Parathyroid adenoma (tissue), 2 donors: ENCODE data around the gene TMEM184B.

Experiments used
- H2AFZ ChIP-seq: fragments of 300-600 bp; sonication (generic); one replicate; pipeline ENCODE4 v1.7.0; 2017; ENCODE audit warnings: antibody characterized with exemption, mild to moderate bottlenecking
- H3K27ac ChIP-seq: fragments of 300-600 bp; sonication (generic); one replicate; pipeline ENCODE4 v1.7.0; 2017
- H3K27me3 ChIP-seq: fragments of 300-600 bp; sonication (generic); one replicate; pipeline ENCODE4 v1.7.0; 2017; ENCODE audit warnings: low read length; ENCODE audit not compliant: control insufficient read depth, insufficient read depth
- H3K36me3 ChIP-seq: fragments of 300-600 bp; sonication (generic); one replicate; pipeline ENCODE4 v1.7.0; 2017; ENCODE audit warnings: low read length; ENCODE audit not compliant: control insufficient read depth, insufficient read depth
- H3K4me1 ChIP-seq: fragments of 300-600 bp; sonication (generic); one replicate; pipeline ENCODE4 v1.7.0; 2017; ENCODE audit warnings: control low read depth
- H3K4me2 ChIP-seq: fragments of 300-600 bp; sonication (generic); one replicate; pipeline ENCODE4 v1.7.0; 2017; ENCODE audit warnings: low read length
- H3K4me3 ChIP-seq: fragments of 300-600 bp; sonication (generic); one replicate; pipeline ENCODE4 v1.7.0; 2017; ENCODE audit warnings: low read depth, low read length
- H3K79me2 ChIP-seq: fragments of 300-600 bp; sonication (generic); one replicate; pipeline ENCODE4 v1.7.0; 2017; ENCODE audit warnings: control low read depth
- H3K9ac ChIP-seq: fragments of 300-600 bp; sonication (generic); one replicate; pipeline ENCODE4 v1.7.0; 2017; ENCODE audit warnings: mild to moderate bottlenecking
- H3K9me3 ChIP-seq: fragments of 300-600 bp; sonication (generic); one replicate; pipeline ENCODE4 v1.7.0; 2017; ENCODE audit warnings: low read length; ENCODE audit not compliant: control insufficient read depth
- CTCF ChIP-seq: fragments of 300-600 bp; sonication (generic); IDR thresholded peaks from one replicate; pipeline ENCODE4 v1.7.0; 2017; ENCODE audit warnings: antibody characterized with exemption, mild to moderate bottlenecking
- donor health status: primary hyperparathyroidism.

Gene TMEM184B

DNA sequence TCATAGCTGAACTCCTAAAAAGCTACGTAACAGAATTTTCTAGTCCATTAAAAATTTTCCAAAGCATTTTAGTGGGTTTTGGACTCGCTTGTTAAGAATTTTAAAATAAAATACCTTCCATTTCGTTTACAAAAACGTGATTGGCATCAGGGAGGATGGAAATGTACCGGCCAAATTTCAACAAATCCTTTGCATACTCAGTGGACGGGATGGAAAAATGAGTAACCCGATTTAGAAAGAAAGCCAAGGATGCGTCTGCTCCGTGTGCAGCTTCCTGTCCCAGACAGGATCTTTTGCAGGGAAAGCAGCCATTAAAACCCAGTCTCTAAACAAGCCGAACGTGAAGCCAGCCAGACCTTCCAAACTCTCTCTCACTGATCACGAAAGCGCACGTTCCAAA lies 15.6 kb downstream of the TMEM184B start:
- Histone ChIP-seq H3K9me3 (no peaks in the 10 kb centered on the region), H3K79me2 (peaks cover 12% of the 10 kb centered on the region), H3K27ac (peak overlapping the region; percentile 53), H3K4me1 (no peaks in the 10 kb centered on the region), H3K4me2 (no peak overlapping the region), H3K36me3 (no peaks in the 10 kb centered on the region), H3K4me3 (no peak overlapping the region), H3K9ac (no peak overlapping the region), H2AFZ (no peak overlapping the region), H3K27me3 (no peaks in the 10 kb centered on the region)
- no peak for TF ChIP-seq CTCF

DNA sequence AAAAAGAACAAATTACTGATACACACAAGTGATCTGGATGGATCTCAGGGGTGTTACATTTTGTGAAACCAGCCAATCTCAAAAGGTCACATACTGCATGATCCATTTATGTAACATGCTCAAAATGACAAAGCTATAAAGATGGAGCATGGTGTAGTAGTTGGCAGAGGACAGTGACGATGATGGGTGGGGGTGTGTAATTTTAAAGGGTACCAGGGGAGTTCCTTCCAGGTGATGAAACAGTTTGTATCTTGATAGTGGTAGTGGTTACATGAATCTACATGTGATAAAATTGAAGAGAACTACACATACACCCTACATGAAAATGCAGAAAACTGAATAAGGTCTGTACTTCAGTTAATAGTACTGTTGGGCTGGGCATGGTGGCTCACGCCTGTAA lies 17.1 kb downstream of the TMEM184B start:
- no peak overlapping the region for H3K9ac ChIP-seq
- H3K27me3 ChIP-seq: no peaks in the 10 kb centered on the region
- no peak overlapping the region for H2AFZ ChIP-seq
- H3K79me2 ChIP-seq: peaks cover 8% of the 10 kb centered on the region
- H3K4me2 ChIP-seq: no peak overlapping the region
- H3K27ac ChIP-seq: no peak overlapping the region
- no peaks in the 10 kb centered on the region for H3K36me3 ChIP-seq
- no peak overlapping the region for H3K4me3 ChIP-seq
- H3K9me3 ChIP-seq: no peaks in the 10 kb centered on the region
- no peaks in the 10 kb centered on the region for H3K4me1 ChIP-seq
- TF ChIP-seq CTCF: no peak

DNA sequence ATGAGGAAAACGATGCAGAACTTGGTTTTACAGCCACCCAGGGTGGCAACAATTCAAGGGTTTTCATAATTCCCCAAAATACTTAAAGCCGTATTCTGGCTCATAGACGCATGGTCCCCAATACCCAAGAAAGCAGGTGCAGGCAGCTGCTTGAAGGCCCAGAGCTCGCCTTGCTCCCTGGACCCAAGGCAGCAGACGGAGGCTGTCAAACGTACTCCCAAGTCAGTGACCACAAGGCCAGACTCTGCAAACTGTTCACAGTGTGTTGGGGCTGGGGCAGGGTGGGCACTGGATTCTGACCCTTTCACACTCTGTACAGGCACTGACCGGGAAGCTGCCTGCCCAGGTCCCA lies 21.5 kb downstream of the TMEM184B start:
- TF ChIP-seq CTCF: no peak
- Histone ChIP-seq H3K27ac (no peak overlapping the region), H3K4me2 (no peak overlapping the region), H3K27me3 (no peaks in the 10 kb centered on the region), H3K4me1 (no peaks in the 10 kb centered on the region), H2AFZ (no peak overlapping the region), H3K9ac (no peak overlapping the region), H3K79me2 (peaks cover 12% of the 10 kb centered on the region), H3K4me3 (no peak overlapping the region), H3K36me3 (no peaks in the 10 kb centered on the region), H3K9me3 (no peaks in the 10 kb centered on the region)

DNA sequence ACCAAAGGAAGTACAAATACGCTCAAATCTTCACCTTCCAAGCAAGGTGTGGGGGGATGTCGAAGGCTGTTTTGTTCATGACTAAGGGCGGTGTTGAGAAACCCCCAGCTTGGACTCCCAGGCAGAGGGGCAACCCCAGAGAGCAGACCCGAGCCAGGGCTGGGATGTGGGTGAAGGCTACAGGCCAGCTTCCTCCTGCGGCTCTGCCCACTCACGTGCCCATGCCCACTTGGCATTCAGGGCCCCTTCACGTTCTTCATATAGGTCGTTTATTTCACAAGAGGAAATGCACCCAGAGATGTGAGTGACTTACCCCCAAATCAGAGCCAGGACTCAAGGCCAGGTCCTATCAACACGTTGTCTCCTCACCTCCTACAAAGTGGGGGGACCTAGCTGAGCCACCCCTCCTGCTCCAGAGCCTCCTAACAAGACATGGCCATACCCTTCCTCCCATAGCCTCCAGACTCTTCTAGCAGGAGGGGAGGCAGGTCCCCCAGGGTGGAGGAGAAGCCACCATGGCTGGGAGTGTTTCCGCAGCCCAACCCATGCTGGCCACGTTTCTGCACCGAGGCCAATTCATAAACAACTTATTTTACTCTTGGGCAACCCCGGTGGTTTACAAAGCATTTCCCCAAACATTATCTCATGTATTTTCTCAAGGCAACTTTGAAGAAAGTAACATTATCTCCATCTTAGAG lies 22.0 kb downstream of the TMEM184B start:
- Histone ChIP-seq H3K4me1 (no peaks in the 10 kb centered on the region), H3K9ac (no peak overlapping the region), H3K27me3 (no peaks in the 10 kb centered on the region), H3K27ac (no peak overlapping the region), H3K79me2 (peaks cover 11% of the 10 kb centered on the region), H3K36me3 (no peaks in the 10 kb centered on the region), H2AFZ (no peak overlapping the region), H3K4me2 (no peak overlapping the region), H3K9me3 (no peaks in the 10 kb centered on the region), H3K4me3 (no peak overlapping the region)
- TF ChIP-seq CTCF: no peak
